ENCODE measurements around the gene IRF7. TPM values are rescaled to one million over a fixed set of nuclear protein-coding genes. Genes with fewer than 3 reads are reported as not detected.

The IRF7 gene
- polyA plus RNA-seq, 2 of the 4 experiments (the other 2 are of a cell fraction): 2.0 to 3.1 TPM

- TF ChIP-seq ZC3H11A (IDR thresholded peaks at IDR 0.05) (no peak), CEBPB (IDR thresholded peaks at IDR 0.05) (no peak), SREBF2 (IDR thresholded peaks at IDR 0.05) (no peak), GATA3 (IDR thresholded peaks at IDR 0.05; ENCODE audit: borderline replicate concordance) (no peak)
- Histone ChIP-seq H3K27ac (no peak overlapping the region), H3K4me2 (no peak overlapping the region), H3K9me3 (no peaks in the 10 kb centered on the region), H3K4me1 (peaks cover 7% of the 10 kb centered on the region; the same call in 2 of the 3 replicates), H3K4me3 (no peak overlapping the region)
- FAIRE-seq (no peak), ATAC-seq (peak; percentile 76 to 79; a peak in 5 of 6 replicates), DNase-seq (ENCODE audit: low read depth in 1 of 2, low spot score in 1 of 2) (no peak)
- ChIA-PET CTCF (interaction anchor here (1.4 kb wide), 1 partner anchor 8 kb away, joined by 3 read pairs; no protein-coding TSS in a partner anchor), POLR2A (no interaction called here)
- WGBS (ENCODE audit: missing lambda C conversion rate): 92% methylated on average over 23 of the region's 29 CpGs
Measured at GRCh38 chr11:597166-597725, 18.5 kb downstream of the IRF7 start.

- FAIRE-seq: no peak
- no peak for ATAC-seq
- 86% methylated on average over 10 of the region's 10 CpGs for WGBS (ENCODE audit: missing lambda C conversion rate)
- Histone ChIP-seq H3K4me1 (peaks cover 7% of the 10 kb centered on the region; the same call in 2 of the 3 replicates), H3K27ac (no peak overlapping the region), H3K4me2 (no peak overlapping the region), H3K4me3 (no peak overlapping the region), H3K9me3 (no peaks in the 10 kb centered on the region)
- POLR2A ChIA-PET: no interaction called here
- CTCF ChIA-PET: interaction anchor here (1.0 to 2.3 kb wide), 3 partner anchors 9 to 78 kb away, joined by 3 to 5 read pairs (median 3); no protein-coding TSS in a partner anchor
- no peak for DNase-seq (ENCODE audit: low read depth in 1 of 2, low spot score in 1 of 2)
- TF ChIP-seq RAD21 (conservative IDR thresholded peaks at IDR 0.05 in 1 of 2, IDR thresholded peaks at IDR 0.05 in 1 of 2) (no peak), ELK1 (IDR thresholded peaks at IDR 0.05; ENCODE audit: low read depth, low read length) (no peak), RFX5 (IDR thresholded peaks at IDR 0.05) (no peak), BHLHE40 (IDR thresholded peaks at IDR 0.05; ENCODE audit: low read depth, low read length) (no peak), HMGXB4 (CRISPR knock-in tag; IDR thresholded peaks at IDR 0.05; ENCODE audit: borderline replicate concordance) (no peak), KDM5A (IDR thresholded peaks at IDR 0.05) (no peak), RCOR1 (IDR thresholded peaks at IDR 0.05; ENCODE audit: low read depth, low read length) (no peak), ESRRA (IDR thresholded peaks at IDR 0.05; ENCODE audit: borderline replicate concordance, low read length) (no peak), EP300 (IDR thresholded peaks at IDR 0.05) (no peak), CHD4 (IDR thresholded peaks at IDR 0.05; ENCODE audit: borderline replicate concordance) (no peak), JUNB (IDR thresholded peaks at IDR 0.05) (no peak)
Measured at GRCh38 chr11:596374-596773, 19.4 kb downstream of the IRF7 start.

GRCh38 chr11:595400-595799 lies 20.4 kb downstream of the IRF7 start:
- FAIRE-seq: no peak
- POLR2A ChIA-PET: no interaction called here
- Histone ChIP-seq H3K9me3 (no peaks in the 10 kb centered on the region), H3K27ac (no peak overlapping the region), H3K4me3 (no peak overlapping the region), H3K4me1 (peaks cover 7% of the 10 kb centered on the region; the same call in 2 of the 3 replicates), H3K4me2 (no peak overlapping the region)
- WGBS (ENCODE audit: missing lambda C conversion rate): 85% methylated on average over 10 of the region's 10 CpGs
- no peak for DNase-seq (ENCODE audit: low read depth in 1 of 2, low spot score in 1 of 2)
- CTCF ChIA-PET: interaction anchor here (2.3 kb wide), 1 partner anchor 77 kb away, joined by 5 read pairs; no protein-coding TSS in a partner anchor
- no peak for ATAC-seq
- TF ChIP-seq E2F6 (IDR thresholded peaks at IDR 0.05; ENCODE audit: borderline replicate concordance, low read depth) (no peak), FOXS1 (CRISPR knock-in tag; IDR thresholded peaks at IDR 0.05) (no peak), NPAS2 (CRISPR knock-in tag; IDR thresholded peaks at IDR 0.05; ENCODE audit: borderline replicate concordance) (no peak), JUN (IDR thresholded peaks at IDR 0.05) (no peak), HES2 (IDR thresholded peaks at IDR 0.05) (no peak), HEYL (CRISPR knock-in tag; IDR thresholded peaks at IDR 0.05) (no peak)

Data from A549 (cell line).